ENCODE data around the gene CDH4. TPM values are rescaled to one million over a fixed set of nuclear protein-coding genes. Genes with fewer than 3 reads are reported as not detected.

The CDH4 gene
- total and polyA plus RNA-seq, 2 of the 4 experiments (the other 2 are of a cell fraction), result 1.6 to 3.5 TPM

DNA sequence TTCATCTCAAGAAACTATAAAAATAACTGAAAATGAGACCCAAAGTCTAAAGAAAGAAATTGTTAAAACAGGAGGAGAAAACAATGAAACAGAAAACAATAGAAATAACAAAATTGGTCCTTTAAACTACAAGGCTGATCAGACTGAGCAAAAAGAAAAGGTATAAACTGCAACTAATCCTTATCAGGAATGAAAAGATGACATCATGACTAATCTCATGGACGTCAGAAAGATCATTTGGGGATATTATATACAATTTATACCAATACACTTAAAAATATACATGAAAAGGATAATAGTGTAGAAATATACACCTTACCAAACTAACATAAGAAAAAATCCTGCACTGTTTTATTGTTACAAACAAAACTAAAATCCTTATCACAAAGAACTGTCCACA lies 498.0 kb downstream of the CDH4 start:
- in situ Hi-C loops (cut with MboI; ENCODE audit: low sequenced_read_pairs), result no loop called here
- H2BK15ac ChIP-seq (ENCODE audit: low read depth, low read length), result no peak overlapping the region

More for the DNA sequence above, 498.0 kb downstream of the CDH4 start:
- ChIA-PET CTCF (no interaction called here), POLR2A (ENCODE audit: unreplicated experiment) (no interaction called here)
- intact Hi-C loops (cut with micrococcal nuclease), result no loop called here
- Histone ChIP-seq H4K8ac (ENCODE audit: low read depth in 2 of 2, low read length in 2 of 2) (no peak overlapping the region), H3K56ac (ENCODE audit: extremely low read depth, insufficient read depth, low read length) (no peak overlapping the region), H3K4me1 (ENCODE audit: control insufficient read depth, insufficient read depth, low read length) (no peaks in the 10 kb centered on the region; the same call in 1 of the 2 replicates), H2AFZ (replicated peaks; ENCODE audit: low read length, poor library complexity) (no peak overlapping the region), H2BK5ac (ENCODE audit: low read depth, low read length, poor library complexity, severe bottlenecking) (no peak overlapping the region), H3K4ac (ENCODE audit: low read depth, low read length) (no peak overlapping the region), H3K9ac (ENCODE audit: low read depth, low read length) (no peak overlapping the region), H2BK120ac (ENCODE audit: low read depth, low read length) (no peak overlapping the region), H3K27me3 (ENCODE audit: control insufficient read depth, insufficient read depth, low read length) (no peaks in the 10 kb centered on the region), H2AK5ac (ENCODE audit: low read depth, low read length) (no peak overlapping the region), H4K5ac (ENCODE audit: low read depth, low read length) (no peak overlapping the region), H3K18ac (ENCODE audit: low read depth, low read length) (no peak overlapping the region), H4K20me1 (ENCODE audit: insufficient read depth, low read length) (no peaks in the 10 kb centered on the region; the same call in 1 of the 2 replicates), H3K4me2 (ENCODE audit: low read depth, low read length) (no peak overlapping the region), H3K4me3 (ENCODE audit: insufficient read depth, low read depth, low read length) (no peak overlapping the region), H2AK9ac (replicated peaks; ENCODE audit: low read depth, low read length, poor library complexity) (no peak overlapping the region), H3K14ac (replicated peaks; ENCODE audit: low read depth, low read length) (no peak overlapping the region), H3K36me3 (ENCODE audit: control insufficient read depth, insufficient read depth, low read length) (no peaks in the 10 kb centered on the region), H3K23ac (ENCODE audit: low read depth, low read length) (no peak overlapping the region), H3K9me1 (ENCODE audit: insufficient read depth, low read length) (peaks cover 4% of the 10 kb centered on the region; the same call in 1 of the 2 replicates), H2BK20ac (ENCODE audit: low read depth, low read length) (no peak overlapping the region), H3K9me3 (ENCODE audit: control insufficient read depth, insufficient read depth, low read length) (no peaks in the 10 kb centered on the region; the same call in 1 of the 2 replicates), H3K27ac (ENCODE audit: insufficient read depth, low read length) (no peak overlapping the region), H3K79me1 (ENCODE audit: low read depth in 1 of 2, low read length in 2 of 2) (no peaks in the 10 kb centered on the region), H4K91ac (ENCODE audit: insufficient read depth, low read depth, low read length) (no peak overlapping the region)
- WGBS, 2 experiments (ENCODE audit: extremely low coverage in 2 of 2, insufficient read length in 1 of 2), result no CpG with 5 or more reads among the region's 1 CpG
- TF ChIP-seq MAFK (IDR thresholded peaks at IDR 0.05; ENCODE audit: low read depth, low read length), result no peak
- no peak for TF ChIP-seq MXI1 (IDR thresholded peaks at IDR 0.05; ENCODE audit: borderline replicate concordance, low read depth, low read length)
- TF ChIP-seq, protein P1, sequence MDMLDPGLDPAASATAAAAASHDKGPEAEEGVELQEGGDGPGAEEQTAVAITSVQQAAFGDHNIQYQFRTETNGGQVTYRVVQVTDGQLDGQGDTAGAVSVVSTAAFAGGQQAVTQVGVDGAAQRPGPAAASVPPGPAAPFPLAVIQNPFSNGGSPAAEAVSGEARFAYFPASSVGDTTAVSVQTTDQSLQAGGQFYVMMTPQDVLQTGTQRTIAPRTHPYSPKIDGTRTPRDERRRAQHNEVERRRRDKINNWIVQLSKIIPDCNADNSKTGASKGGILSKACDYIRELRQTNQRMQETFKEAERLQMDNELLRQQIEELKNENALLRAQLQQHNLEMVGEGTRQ (IDR thresholded peaks at IDR 0.05; ENCODE audit: low read depth, low read length), result no peak
- no peak for TF ChIP-seq NFE2L2 (IDR thresholded peaks at IDR 0.05; ENCODE audit: low read depth, low read length)
- TF ChIP-seq, protein P2, sequence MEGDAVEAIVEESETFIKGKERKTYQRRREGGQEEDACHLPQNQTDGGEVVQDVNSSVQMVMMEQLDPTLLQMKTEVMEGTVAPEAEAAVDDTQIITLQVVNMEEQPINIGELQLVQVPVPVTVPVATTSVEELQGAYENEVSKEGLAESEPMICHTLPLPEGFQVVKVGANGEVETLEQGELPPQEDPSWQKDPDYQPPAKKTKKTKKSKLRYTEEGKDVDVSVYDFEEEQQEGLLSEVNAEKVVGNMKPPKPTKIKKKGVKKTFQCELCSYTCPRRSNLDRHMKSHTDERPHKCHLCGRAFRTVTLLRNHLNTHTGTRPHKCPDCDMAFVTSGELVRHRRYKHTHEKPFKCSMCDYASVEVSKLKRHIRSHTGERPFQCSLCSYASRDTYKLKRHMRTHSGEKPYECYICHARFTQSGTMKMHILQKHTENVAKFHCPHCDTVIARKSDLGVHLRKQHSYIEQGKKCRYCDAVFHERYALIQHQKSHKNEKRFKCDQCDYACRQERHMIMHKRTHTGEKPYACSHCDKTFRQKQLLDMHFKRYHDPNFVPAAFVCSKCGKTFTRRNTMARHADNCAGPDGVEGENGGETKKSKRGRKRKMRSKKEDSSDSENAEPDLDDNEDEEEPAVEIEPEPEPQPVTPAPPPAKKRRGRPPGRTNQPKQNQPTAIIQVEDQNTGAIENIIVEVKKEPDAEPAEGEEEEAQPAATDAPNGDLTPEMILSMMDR (conservative IDR thresholded peaks at IDR 0.05; ENCODE audit: low read depth, low read length), result no peak
- no peak for TF ChIP-seq RFX5 (IDR thresholded peaks at IDR 0.05; ENCODE audit: low read depth, low read length)
- no peak for TF ChIP-seq BHLHE40 (IDR thresholded peaks at IDR 0.05; ENCODE audit: low read depth, low read length)
- no peak for TF ChIP-seq SMC3 (IDR thresholded peaks at IDR 0.05; ENCODE audit: low read depth, low read length)
- TF ChIP-seq CHD1 (IDR thresholded peaks at IDR 0.05; ENCODE audit: low read depth, low read length), result no peak
- TF ChIP-seq CEBPB (IDR thresholded peaks at IDR 0.05; ENCODE audit: low read depth, low read length), result no peak
- TF ChIP-seq RCOR1 (IDR thresholded peaks at IDR 0.05; ENCODE audit: insufficient replicate concordance, low read length), result no peak
- no peak for TF ChIP-seq RAD21 (IDR thresholded peaks at IDR 0.05; ENCODE audit: low read length)
- no peak for TF ChIP-seq MAZ (IDR thresholded peaks at IDR 0.05; ENCODE audit: borderline replicate concordance, low read depth, low read length)
- no peak for TF ChIP-seq FOS (IDR thresholded peaks at IDR 0.05; ENCODE audit: low read depth, low read length)
- no TSS peak for BruUV-seq (replicated peaks)
- ATAC-seq (ENCODE audit: low read depth) (no peak), DNase-seq (no peak)
- dilution Hi-C loops (cut with HindIII; ENCODE audit: low sequenced_read_pairs, unreplicated experiment), result no loop called here

All from IMR-90 (cell line).